Islet precursor cell (in vitro differentiated cells): Measurements from ENCODE around the gene GPC6.

ENCODE experiments used
- DNase-seq: peaks from one replicate; pipeline ENCODE4 v3.0.0-alpha.2; 2018

Gene GPC6

GRCh38 chr13:93325303-93326233, 99.0 kb downstream of the GPC6 start:
- no peak for DNase-seq

GRCh38 chr13:93326234-93326811, 99.7 kb downstream of the GPC6 start:
- no peak for DNase-seq

GRCh38 chr13:93328943-93329342, 102.3 kb downstream of the GPC6 start:
- no peak for DNase-seq

DNA sequence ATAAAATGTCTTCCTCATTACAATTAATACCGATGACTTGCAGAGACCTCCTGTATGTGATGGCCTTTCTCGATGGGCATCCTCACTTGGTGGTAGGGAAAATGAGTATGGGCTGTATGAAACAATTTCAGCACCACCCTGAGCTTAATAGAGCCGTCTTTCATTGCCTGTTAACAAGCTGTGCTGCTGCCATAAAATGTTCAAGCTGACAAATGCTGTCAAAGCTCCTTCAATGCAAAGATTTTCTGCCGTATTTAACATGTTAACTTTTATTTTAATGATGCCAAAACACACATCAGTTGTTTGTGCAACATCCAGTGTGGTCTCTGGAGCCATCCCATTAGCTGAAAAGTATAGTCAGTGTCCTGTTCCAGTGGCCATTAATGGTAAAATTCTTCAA, 110.1 kb downstream of the GPC6 start:
- no peak for DNase-seq

DNA sequence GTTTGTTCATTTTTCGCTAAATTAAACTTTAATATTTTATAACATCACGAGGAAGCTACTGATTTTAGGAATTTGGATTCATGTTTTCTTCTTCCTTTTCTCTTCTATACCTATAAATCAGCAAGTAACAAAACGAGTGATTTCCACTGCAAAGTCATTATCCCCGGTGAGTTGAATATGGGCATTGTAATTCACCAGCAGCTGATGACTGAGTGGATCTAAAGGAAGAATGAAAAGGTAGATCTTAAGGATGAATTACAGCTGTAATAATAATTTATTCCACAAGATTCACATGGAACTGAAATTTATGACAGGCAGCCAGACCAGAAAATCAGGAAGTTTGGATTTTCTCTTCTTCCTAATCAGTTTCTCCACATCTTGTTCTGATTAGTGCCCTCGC, 111.4 kb downstream of the GPC6 start:
- DNase-seq, result no peak

GRCh38 chr13:93338906-93339305, 112.3 kb downstream of the GPC6 start:
- DNase-seq, result no peak

- DNase-seq, result no peak
Observed at GRCh38 chr13:93339550-93339949, 112.9 kb downstream of the GPC6 start.

DNA sequence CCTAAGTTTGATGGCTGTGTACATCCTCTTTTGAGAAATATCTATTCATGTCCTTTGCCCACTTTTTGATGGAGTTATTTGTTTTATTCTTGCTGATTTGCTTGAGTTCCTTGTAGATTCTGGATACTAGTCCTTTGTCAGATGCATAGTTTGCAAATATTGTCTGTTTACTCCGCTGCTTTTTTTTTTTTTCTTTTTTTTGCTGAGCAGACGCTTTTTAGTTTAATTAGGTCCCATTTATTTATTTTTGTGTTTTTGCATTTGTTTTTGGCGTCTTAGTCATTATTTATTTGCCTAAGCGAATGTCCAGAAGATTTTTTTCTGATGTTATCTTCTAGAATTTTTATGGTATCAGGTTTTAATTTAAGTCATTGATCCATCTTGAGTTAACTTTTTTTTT, 114.9 kb downstream of the GPC6 start:
- DNase-seq, result no peak

GRCh38 chr13:93343097-93343496, 116.5 kb downstream of the GPC6 start:
- DNase-seq, result no peak

DNA sequence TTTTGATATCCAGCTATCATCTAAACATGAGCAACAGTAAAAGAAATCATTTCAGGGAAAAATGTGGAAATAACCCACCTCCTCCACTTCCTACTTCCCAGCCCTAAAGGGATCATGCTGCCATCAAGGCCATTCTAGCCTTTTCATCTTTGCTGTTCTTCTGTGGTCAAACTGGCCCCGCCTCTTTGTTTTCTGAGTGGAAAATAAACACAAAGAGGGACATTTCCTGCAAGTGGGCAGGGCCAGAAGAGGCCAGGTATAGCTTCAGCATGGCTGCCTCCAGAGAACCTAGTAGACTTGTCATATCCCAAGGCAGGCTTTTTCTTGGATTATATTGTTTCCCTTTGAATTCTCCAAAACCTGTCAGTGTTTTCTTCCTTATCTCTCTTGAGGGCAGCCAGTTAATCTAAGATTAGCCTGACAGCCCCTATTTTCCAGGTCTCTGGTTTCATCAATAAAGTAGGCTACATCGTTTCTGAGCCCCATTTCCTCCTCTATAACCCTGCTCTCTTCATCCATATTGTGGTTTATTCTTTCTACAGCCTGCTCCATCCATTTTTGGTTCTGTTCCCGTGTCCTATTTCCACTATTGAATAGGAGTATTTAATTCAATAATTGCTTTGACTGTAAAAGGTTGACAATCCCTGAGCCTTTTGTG, 117.6 kb downstream of the GPC6 start:
- no peak for DNase-seq

GRCh38 chr13:93345024-93345423, 118.4 kb downstream of the GPC6 start:
- DNase-seq, result no peak

DNA sequence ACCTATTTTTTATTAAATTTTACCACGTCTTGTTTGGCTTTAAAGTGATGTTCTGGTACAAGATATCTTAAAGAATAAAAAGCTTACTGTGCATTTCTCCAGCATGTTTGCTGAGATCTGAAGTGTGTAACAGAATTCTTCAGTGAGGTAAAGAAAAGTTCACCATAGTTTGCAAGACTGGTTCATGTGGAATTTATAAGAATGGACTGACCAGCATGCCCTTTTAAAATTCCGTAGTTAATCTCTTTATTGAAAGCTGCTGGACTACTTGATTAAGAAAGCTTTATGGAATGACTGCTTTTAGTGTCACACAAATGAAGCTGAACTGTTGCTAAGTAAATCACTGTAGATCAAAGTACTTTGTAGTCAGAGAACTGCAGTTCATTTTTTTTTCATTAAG, 119.2 kb downstream of the GPC6 start:
- no peak for DNase-seq

DNA sequence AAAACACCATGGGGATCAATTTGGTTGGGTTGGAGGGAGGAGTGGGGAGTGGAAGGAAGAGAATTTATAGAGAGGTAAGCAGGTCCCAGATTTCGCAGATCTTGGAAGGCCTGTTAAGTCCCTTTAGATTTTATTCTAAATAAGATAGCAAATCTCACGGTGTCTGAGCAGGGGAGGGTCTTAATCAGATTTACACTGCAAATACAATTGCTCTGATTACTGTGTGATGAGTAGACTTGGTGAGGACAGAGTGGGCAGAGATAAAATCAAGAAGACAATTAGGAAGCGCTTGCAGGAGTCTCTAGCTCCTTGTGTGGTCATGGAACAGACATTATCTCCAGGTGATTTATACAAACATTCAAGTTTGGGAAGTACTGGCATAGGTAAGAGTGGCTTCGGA, 126.0 kb downstream of the GPC6 start:
- DNase-seq, result no peak

- no peak for DNase-seq
Observed at GRCh38 chr13:93355094-93355493, 128.5 kb downstream of the GPC6 start.

DNA sequence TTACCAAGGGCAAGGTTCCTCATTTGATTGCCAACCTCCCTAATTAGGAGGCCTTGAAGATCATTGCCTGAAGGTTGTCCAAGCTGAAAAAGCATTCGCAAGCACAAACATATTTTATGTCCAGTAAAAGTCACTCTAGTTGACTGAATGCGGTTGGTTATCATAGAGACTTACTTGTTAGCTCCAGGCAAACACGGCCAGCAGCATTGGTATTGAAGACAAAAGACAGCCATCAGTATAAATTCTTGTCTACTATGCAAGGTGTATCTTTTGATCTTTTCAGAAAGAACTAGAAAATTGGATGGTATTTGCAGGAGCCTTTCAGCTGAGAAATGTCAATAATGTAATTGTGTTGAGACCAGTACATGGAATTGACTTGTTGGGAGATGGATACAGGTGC, 129.9 kb downstream of the GPC6 start:
- DNase-seq, result no peak

- DNase-seq, result no peak
Observed at GRCh38 chr13:93360021-93360420, 133.4 kb downstream of the GPC6 start.

- DNase-seq, result no peak
Observed at GRCh38 chr13:93361703-93362102, 135.1 kb downstream of the GPC6 start.

GRCh38 chr13:93364166-93364565, 137.6 kb downstream of the GPC6 start:
- DNase-seq, result no peak

DNA sequence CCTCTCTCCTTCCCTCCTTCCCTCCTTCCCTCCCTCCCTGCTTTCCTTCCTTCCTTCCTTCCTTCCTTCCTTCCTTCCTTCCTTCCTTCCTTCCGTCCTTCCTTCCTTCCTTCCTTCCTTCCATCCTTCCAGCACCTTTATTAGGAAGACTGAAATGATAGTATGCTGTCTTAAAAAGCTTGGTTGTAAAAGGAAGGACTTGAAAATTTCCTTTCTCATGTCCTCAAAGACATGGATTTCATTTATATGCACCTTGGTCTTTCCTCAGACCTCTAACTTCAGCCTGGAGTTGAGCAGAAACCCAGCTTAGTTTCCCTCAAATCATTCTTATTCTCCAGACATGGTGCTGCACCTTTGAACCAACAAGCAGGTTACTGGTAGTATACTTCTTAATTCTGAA, 141.7 kb downstream of the GPC6 start:
- DNase-seq, result no peak

DNA sequence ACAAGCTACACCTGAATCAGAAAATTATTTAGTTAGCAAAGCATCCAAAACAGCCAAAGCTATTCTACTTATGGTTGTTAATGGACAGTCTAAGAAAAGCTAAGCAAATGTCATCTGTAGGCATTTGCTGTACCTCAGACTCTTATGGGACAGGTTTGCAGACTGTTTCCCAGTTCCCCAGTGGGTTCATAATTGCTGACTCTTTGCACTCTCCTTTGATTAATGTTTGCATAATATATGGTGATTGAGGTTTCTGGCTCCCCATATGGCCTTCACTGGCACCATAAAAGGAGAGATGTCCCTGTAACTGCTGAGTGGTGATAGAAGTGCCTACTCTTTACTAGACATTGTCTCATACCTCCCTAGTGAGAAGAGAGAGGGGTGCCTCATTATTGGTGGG, 142.1 kb downstream of the GPC6 start:
- no peak for DNase-seq

GRCh38 chr13:93372856-93373255, 146.2 kb downstream of the GPC6 start:
- DNase-seq, result no peak

DNA sequence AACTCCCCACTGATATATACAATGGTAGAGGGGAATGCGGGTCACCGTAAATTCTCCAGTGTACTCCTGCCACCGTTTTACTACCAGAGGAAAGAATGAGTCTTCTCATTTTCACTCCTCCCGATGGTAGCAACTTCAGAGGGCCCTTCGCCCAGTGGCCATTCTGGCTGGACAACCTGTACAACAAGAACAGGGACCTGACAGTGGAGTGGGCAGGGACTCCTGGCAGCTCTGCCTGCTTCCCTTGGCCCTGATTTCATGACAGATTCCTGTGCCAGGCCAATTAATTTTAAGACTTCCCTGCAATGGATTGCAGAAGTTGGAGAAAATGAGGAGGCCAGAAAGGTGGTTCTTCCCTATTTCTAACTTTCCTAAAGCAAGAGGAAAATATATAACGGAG, 148.9 kb downstream of the GPC6 start:
- no peak for DNase-seq

- no peak for DNase-seq
Observed at GRCh38 chr13:93377196-93377595, 150.6 kb downstream of the GPC6 start.

DNA sequence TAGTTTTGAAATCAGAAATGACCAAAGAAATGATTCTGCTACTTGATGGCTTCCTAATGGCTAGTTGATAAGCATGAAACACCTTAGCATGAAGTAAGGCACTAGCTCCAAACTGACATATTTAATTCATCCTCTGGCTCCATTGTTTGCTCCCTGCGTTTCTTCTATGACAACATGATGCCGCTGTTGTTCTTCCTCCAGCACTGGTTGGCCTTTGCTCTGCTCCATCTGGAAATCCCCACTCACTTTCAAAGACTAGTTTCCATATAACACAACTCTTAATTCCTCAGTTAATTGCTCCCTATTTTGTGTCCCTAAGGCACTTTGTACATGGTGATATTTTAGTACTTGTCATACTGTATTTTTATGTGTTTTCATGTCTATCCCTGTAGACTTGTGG, 151.6 kb downstream of the GPC6 start:
- no peak for DNase-seq
